AG04450 (cell line): ENCODE results near the gene MTERF2. TPM values are rescaled to one million over a fixed set of nuclear protein-coding genes. Genes with fewer than 3 reads are reported as not detected.

Experiments used
- CTCF ChIA-PET: fragments of 300-600, 350-600 bp; formaldehyde crosslinking; extraction: SDS; loops from one replicate; lab custom pipeline; 2022; ENCODE audit warnings: antibody characterized with exemption, inconsistent platforms; lab: Charles Lee
- POLR2A ChIA-PET: fragments of 350-600 bp; formaldehyde crosslinking; extraction: SDS; loops from one replicate; lab custom pipeline; 2021; ENCODE audit warnings: antibody characterized with exemption, inconsistent platforms; lab: Yijun Ruan, JAX
- DNase-seq: peaks from one replicate; pipeline ENCODE4 v3.0.0-alpha.2; 2011; ENCODE audit warnings: low read depth, low spot score
- H3K27ac ChIP-seq: one replicate; pipeline ENCODE4 v1.5.1; 2012; ENCODE audit warnings: low read depth, low read length, control low read depth
- H3K27me3 ChIP-seq: one replicate; pipeline ENCODE4 v1.6.0; 2012; ENCODE audit warnings: low read length; ENCODE audit not compliant: control insufficient read depth, insufficient read depth
- H3K4me3 ChIP-seq: 2 replicates; pipeline ENCODE4 v1.5.1; 2011; ENCODE audit warnings: mild to moderate bottlenecking, low read depth, low read length, control low read depth
- H3K9me3 ChIP-seq: 2 replicates; pipeline ENCODE4 v1.5.1; 2012; ENCODE audit warnings: low read length; ENCODE audit not compliant: control insufficient read depth, insufficient read depth
- polyA plus RNA-seq: library from polyadenylated mRNA; depleted of rRNA; stranded (reverse); fragments of >200 nt; gene quantifications from 2 replicates; pipeline ENCODE4 v1.2.3, GENCODE V29; 2011
- TF ChIP-seq, protein P1 (sequence below): IDR thresholded peaks from 2 replicates; pipeline ENCODE4 v1.5.1; 2011; ENCODE audit warnings: low read depth, low read length, control low read depth, inconsistent platforms

Gene MTERF2
- polyA plus RNA-seq, 1 experiment: 7.5 TPM

DNA sequence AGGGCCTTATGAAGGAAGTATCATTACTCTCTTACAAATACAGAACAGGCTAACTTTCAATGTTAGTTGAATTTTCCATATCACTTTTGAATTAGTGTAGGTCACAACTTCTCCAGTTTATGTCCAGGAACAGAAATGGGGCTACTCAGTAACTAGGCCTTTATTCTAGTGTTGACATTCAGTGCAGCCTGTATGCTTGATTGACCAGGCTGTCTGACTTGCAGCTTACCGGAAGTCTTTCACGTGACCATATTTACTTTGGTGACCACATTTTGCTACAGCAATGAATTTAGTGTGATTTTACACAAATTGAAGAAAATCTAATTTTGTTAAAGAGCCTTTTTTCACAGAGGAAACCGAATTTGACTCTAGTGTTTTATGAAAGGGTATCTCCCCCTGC is 12.4 kb downstream of the MTERF2 start:
- ChIA-PET POLR2A (interaction anchor here (1.6 kb wide), 1 partner anchor 18 kb away, joined by 7 read pairs; the partner anchor contains the start of gene TMEM263), CTCF (no interaction called here)

DNA sequence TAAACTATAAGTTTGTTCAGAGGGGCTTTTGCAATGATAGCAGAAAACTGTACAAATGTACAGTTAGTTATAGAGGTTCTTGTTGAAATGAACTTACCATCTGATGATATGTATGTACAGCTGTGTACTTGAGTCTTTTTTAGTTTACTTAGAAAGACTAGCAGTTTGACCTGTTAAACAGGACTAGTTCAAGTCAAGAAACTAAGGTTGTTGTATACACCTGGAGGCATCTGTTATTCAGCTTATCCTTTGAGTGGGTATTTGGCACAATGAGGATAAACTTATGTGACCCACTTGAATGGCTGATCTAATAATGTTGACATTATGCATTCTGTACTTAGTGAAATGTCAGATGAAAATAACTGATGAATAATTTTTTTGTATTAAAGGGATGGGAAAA is 13.4 kb downstream of the MTERF2 start:
- Histone ChIP-seq H3K9me3 (no peaks in the 10 kb centered on the region), H3K27me3 (no peaks in the 10 kb centered on the region), H3K27ac (no peak overlapping the region), H3K4me3 (no peak overlapping the region)
- ChIA-PET POLR2A (no interaction called here), CTCF (no interaction called here)
- DNase-seq: no peak
- TF ChIP-seq, protein P1, sequence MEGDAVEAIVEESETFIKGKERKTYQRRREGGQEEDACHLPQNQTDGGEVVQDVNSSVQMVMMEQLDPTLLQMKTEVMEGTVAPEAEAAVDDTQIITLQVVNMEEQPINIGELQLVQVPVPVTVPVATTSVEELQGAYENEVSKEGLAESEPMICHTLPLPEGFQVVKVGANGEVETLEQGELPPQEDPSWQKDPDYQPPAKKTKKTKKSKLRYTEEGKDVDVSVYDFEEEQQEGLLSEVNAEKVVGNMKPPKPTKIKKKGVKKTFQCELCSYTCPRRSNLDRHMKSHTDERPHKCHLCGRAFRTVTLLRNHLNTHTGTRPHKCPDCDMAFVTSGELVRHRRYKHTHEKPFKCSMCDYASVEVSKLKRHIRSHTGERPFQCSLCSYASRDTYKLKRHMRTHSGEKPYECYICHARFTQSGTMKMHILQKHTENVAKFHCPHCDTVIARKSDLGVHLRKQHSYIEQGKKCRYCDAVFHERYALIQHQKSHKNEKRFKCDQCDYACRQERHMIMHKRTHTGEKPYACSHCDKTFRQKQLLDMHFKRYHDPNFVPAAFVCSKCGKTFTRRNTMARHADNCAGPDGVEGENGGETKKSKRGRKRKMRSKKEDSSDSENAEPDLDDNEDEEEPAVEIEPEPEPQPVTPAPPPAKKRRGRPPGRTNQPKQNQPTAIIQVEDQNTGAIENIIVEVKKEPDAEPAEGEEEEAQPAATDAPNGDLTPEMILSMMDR: no peak

More for the DNA sequence above, 12.4 kb downstream of the MTERF2 start:
- Histone ChIP-seq H3K9me3 (no peaks in the 10 kb centered on the region), H3K27ac (no peak overlapping the region), H3K4me3 (no peak overlapping the region), H3K27me3 (no peaks in the 10 kb centered on the region)
- TF ChIP-seq, protein P1: no peak
- no peak for DNase-seq

DNA sequence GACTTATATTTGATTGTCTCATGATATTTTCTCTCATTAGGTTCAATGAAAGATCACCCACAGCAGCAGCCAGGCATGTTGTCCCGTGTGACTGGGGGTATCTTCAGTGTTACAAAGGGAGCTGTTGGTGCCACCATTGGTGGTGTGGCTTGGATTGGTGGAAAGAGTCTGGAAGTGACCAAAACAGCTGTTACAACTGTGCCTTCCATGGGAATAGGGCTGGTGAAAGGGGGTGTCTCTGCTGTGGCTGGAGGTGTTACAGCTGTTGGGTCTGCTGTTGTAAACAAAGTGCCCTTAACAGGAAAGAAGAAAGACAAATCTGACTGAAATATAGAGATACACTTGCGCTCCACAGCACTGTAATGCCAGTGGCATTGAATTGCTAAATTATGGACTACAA is 15.9 kb downstream of the MTERF2 start:
- ChIA-PET POLR2A (interaction anchor here (2.7 kb wide), 1 partner anchor 15 kb away, joined by 12 read pairs; the partner anchor contains the start of gene TMEM263), CTCF (interaction anchor here (1.2 kb wide), 1 partner anchor 16 kb away, joined by 3 read pairs; the partner anchor contains the start of gene TMEM263)
- H3K27me3 ChIP-seq: no peaks in the 10 kb centered on the region
- H3K9me3 ChIP-seq: no peaks in the 10 kb centered on the region
- DNase-seq: no peak
- H3K4me3 ChIP-seq: no peak overlapping the region
- no peak overlapping the region for H3K27ac ChIP-seq
- TF ChIP-seq, protein P1: no peak

DNA sequence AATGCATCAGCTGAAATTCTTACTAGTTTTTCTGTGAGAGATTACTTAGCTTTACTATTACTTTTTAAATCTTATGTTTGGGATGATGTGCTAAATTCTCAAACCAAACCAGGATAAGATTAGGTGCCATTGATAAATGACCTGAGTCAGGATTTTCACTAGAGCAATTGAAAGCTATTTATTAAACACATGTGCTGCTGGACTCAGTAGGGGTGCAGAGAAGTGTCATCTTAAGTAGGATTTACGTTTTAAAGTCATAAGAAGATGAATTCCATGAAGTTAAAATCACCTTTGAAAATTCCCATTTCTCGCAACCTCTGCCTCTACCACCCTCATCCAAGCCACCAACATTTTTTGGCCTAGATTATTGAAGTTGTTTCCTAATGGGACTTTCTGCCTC is 22.4 kb downstream of the MTERF2 start:
- ChIA-PET CTCF (no interaction called here), POLR2A (interaction anchor here (0.7 kb wide), 1 partner anchor 9 kb away, joined by 3 read pairs; the partner anchor contains the start of gene TMEM263)
- Histone ChIP-seq H3K27me3 (no peaks in the 10 kb centered on the region), H3K4me3 (no peak overlapping the region), H3K27ac (no peak overlapping the region), H3K9me3 (no peaks in the 10 kb centered on the region)
- no peak for DNase-seq
- TF ChIP-seq, protein P1: no peak

DNA sequence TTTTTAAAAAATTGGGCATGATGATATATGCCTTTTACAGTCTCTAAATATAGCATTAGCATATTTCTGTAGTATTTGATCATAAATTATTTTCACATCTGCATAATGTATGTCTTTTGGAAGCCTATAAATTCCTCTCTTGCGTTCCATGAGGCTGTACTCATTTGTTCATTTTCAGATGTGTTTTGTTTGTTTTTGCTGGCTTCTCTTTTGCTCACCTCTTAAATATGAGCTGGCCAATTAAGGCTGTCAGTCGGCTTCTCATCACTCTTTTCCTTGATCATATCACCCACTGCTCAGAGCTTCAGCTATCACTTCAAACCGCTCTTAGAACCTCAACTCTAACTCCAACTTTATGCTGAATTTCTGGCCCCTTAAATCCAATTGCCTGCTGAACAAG is 24.7 kb downstream of the MTERF2 start:
- Histone ChIP-seq H3K27me3 (no peaks in the 10 kb centered on the region), H3K27ac (no peak overlapping the region), H3K4me3 (no peak overlapping the region), H3K9me3 (no peaks in the 10 kb centered on the region)
- no peak for DNase-seq
- TF ChIP-seq, protein P1: no peak
- POLR2A ChIA-PET: no interaction called here
- CTCF ChIA-PET: interaction anchor here (1.3 kb wide), 1 partner anchor 130 kb away, joined by 3 read pairs; no protein-coding TSS in a partner anchor
